ENCODE data around the gene WDR4.
"Not testable (repeated sequence)": the region's sequence is repeated elsewhere in the genome, so short reads cannot be mapped to it uniquely, and the experiment has no call there.

Gene WDR4

DNA sequence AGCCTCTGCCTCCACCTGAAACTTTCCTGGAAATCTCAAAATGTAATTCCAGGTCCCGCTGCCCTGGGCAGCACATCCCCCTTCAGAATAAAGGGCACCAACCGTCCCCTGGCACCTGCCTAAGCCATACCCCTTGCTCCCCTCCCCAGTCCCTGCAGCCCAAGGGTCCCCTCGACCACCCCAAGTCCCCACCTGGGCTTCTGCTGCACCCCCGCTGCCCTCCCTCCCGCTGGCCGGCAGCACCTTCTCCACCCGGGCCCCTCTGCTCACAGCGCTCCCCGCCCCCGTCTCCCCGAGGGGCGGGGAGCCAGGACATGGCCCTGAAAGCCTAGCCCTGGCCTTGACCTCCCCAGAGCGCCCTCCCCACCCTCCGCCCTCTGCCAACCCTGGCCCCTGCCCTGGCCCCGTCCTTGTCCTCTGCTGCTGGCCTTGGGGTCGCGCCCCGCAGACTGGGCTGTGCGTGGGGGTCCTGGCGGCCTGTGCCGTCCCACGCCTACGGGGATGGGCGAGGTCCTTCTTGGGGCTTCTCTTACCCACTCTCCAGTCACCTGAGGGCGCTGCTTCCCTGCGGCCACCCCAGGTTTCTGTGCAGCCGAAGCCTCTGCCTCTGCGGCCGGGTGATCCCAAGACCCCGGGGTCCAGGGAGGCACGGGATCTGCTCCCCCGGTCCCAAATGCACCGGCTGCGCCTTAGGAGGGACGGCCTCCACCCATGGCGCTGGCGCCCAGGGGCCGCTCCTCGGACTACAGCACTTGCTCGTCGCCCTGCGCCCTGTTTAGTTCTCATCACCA lies 41.7 kb downstream of the WDR4 start:
- no peak for DNase-seq

GRCh38 chr21:42836767-42837301 lies 42.5 kb downstream of the WDR4 start:
- DNase-seq = peak; percentile 45

DNA sequence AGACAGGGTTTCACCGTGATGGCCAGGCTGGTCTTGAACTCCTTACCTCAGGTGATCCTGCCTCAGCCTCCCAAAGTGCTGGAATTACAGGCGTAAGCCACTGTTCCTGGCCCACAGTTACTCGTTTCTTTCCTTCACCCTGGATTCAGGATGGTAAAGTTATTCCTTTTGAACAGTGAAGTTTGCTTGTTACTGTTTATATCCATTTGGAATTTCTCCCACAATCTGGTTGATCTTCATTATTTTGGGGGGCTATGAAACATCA lies 43.0 kb downstream of the WDR4 start:
- no peak for DNase-seq

DNA sequence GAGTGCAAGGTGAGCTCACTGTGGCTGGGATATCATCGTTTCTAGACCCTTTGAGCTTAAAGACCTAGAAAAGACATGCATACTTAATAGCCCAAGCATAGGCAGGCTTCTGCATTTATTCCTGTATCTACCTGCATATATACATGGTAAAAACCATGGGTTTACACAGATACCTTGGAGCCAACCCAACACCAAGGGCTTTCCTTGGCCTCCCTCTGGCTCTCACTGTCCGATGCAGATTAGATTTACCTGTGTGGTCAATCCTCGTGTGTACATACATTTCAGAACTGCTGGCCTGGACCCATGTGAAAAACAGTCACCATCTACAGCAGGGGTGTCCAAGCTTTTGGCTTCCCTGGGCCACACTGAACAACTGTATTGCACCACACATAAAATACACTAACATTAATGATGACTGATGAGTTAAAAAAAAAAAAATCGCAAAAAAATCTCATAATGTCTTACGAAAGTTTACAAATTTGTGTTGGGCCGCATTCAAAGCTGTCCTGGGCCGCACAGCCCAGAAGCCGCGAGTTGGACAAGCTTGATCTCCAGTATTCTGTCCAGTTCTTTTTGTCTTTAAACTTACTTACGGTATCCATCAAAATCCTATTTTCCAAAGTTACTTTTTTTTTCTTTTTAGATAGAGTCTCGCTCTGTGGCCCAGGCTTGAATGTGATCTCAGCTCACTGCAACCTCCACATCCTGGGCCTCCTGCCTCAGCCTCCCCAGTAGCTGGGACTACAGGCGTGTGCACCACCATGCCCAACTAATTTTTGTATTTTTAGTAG lies 43.5 kb downstream of the WDR4 start:
- no peak for DNase-seq

DNA sequence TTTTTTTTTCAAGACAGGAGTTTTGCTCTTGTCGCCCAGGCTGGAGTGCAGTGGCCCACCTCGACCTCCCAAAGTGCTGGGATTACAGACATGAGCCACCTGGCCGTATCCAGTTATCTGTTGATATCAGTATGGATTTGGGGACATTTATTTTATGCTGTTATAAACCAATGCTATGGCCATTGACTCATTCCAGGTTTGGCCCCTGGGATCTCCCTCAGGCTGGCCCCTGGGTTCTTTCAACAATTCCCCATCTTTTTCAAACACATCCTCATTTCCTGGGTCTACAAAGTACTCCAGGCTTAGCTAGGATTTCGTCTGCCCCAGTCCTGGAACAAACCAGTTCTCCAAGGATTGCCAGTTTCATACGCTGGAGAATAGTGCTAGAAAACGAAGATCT lies 44.1 kb downstream of the WDR4 start:
- DNase-seq = no peak

DNA sequence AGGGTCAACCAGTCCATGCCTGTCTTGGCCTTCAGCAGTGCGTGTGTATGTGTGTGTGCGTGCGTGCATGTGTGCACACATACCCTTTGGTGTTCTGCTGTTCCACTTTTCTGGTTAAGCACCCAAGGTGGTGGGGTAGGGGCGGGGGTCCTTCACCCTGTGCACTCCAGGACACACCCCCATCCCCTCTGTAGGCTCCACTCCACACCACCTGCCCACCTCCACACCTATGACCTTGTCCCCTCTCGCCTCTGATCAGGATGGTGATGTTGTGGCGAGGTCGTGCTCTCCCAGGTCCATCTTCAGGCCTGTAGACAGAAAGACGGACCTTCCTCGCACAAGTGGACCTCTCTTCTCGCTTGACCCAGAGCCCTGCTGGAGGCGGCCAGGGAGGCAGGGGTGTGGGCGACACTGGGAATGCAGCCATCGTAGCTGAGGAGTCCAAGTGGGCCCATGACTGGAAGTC lies 44.6 kb downstream of the WDR4 start:
- no peak for DNase-seq

- peak; percentile 47 for DNase-seq
Observed at GRCh38 chr21:42833859-42834725, 45.2 kb downstream of the WDR4 start.

GRCh38 chr21:42833439-42833815 lies 45.9 kb downstream of the WDR4 start:
- DNase-seq = peak; percentile 61

DNA sequence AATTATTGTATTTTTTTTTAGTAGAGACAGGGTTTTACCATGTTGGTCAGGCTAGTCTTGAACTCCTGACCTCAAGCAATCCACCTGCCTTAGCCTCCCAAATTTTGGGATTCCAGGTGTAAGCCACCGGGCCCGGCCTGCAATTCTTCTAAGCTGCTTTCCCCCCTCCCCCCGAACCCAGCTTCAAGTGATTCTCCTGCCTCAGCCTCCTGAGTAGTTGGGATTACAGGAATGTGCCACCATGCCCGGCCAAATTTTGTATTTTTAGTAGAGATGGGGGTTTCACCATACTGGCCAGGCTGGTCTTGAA lies 47.1 kb downstream of the WDR4 start:
- DNase-seq = not testable (repeated sequence)

- peak; percentile 50 for DNase-seq
Observed at GRCh38 chr21:42830456-42831455, 48.6 kb downstream of the WDR4 start.

DNA sequence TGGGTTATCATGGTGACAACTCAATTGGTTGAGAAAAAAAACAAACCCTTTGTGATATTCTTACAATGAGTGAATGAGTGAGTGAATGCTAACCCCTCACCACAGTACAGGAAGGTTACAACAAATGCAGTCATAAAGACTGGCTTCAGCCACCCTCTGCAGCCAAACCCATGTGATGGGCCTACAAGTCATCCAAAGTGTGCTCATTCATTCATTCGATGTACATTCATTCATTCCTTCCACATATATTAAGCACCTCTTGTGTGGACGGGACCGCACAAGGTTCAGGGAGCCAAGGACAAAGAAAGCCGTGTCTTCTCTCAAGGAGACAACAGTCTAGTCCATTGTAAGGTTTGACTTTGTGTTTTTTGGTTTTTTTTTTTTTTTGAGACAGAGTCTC lies 49.4 kb downstream of the WDR4 start:
- DNase-seq = no peak

DNA sequence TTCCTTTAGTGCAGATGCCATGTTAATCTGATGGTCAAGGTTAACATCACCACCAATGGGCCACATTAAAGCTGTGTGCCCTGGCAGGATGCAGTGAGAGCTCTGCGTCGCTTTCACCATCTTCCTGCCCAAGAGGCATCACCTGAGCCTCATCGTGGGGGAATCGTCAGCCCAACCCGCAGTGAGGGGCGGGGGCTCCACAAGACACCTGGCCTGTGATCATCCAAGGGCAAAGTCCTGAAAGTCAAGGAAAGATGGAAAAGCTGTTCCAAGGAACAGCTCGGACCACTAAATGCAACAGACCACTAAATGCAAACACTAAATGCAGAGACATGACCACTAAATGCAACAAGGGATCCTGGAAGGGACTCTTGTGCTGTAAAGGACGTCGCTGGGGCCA lies 49.9 kb downstream of the WDR4 start:
- DNase-seq = no peak

DNA sequence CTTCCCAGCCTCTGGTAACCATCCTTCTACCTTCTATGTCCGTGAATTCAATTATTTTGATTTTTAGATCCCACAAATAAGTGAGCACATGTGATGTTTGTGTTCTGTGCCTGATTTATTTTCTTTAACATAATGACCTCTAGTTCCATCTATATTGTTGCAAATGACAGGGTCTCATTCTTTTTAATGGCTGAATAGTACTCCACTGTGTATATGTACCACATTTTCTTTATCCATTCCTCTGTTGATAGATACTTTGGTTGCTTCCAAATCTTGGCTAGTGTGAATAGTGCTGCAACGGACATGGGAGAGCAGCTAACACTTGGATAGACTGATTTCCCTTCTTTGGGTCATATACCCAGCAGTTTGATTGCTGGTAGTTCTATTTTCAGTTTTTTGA lies 51.8 kb downstream of the WDR4 start:
- no peak for DNase-seq

- no peak for DNase-seq
Observed at GRCh38 chr21:42820616-42821465, 58.5 kb downstream of the WDR4 start.

- no peak for DNase-seq
Observed at GRCh38 chr21:42819861-42820615, 59.3 kb downstream of the WDR4 start.

DNA sequence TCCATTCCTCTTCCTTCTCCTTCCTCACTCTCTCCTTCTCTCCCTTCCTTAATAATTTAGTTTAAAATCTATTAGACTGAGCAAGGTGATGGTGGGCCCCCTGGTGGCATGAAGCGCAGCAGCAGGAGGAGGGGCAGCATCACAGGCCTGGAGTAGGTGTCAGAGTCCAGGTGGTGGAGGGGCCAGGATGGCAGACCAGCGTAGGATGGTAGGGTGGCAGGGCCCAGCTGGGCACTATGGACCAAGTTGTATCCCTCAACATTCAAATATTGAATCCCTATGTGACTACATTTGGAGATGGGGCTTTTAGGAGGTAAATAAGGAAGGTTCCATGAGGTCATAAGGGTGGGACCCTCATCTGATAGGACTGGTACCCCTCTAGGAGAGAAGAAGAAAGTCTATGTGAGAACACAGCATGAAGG lies 61.0 kb downstream of the WDR4 start:
- peak; percentile 26 for DNase-seq

DNA sequence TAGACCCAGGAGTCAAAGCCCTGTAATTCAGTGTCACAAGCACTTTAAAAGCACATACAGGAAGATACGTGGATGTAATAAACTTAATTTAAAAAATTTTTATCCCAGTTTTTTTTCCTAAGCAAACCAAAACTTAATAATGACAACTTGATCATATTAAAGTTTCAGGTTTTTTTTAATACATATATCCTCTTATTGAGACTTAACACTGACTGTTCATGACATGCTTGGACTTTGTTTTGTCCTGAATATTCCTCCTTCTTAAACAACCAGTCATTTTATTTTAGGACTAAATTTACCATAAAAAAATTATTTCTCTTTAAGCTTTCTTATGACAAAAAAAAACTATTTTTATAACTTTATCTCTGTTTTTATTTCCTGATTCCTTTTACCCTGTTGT lies 64.1 kb downstream of the WDR4 start:
- DNase-seq = no peak

DNA sequence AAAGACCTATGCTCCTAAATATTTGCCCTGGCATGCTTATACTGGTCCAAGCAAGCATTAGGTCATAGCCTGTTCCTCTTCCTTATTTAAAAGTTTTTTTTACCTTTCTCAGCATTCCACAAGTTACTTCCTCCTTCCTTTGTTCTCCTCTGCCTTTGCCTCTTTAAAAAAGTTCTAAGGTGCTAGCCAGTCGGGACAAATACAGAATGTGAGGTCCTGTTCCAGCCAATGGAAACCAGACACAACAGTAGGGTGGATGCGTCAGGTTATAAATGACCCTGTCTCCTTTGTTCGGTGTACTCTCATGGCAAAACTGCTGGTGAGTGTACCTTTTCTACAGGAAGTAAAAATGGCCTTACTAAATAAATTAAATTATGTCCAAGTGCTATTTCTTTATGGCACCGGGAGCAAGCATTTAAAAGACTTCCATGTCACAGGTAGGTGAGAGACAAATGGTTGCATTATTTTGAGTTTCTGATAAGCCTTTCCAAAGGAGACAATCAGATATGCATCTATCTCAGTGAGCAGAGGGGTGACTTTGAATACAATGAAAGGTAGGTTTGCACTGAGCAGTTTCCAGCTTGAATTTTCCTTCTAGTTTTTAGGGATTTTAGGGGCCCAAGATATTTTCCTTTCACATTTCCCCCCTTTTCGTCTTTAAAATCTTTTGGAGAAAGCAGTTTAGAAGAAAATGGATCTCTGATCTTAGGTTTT lies 66.7 kb downstream of the WDR4 start:
- DNase-seq = not testable (repeated sequence)

DNA sequence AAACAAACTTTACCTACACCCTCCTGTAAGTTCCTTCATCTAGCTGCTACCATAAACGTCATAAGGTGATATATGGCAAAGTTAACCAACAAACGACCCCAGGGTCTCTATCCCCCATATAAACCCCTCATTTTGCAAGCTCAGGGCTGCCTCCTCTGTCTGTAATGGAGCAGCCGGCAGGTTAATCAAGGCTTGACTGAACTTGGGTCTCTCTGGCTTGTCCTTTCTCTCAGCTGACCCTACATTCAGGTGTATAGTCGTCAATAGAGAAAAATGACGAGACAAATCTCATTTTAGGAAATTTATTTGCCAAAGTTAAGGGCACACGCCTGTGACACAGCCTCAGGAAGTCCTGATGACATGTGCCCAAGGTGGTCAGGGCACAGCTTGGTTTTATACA lies 67.4 kb downstream of the WDR4 start:
- DNase-seq = no peak

Data from islet precursor cell (in vitro differentiated cells).